Nephron (organoid): Measurements from ENCODE around the gene PTGS1.

Experiments
- H3K27ac Mint-ChIP-seq, 3 experiments: 2 replicates each; pipeline ENCODE4 v1.8.0; 2020; ENCODE audit warnings: mixed read lengths in 3 of 3, mild to moderate bottlenecking in 2 of 3, moderate library complexity in 1 of 3
- H3K27me3 Mint-ChIP-seq: 2 replicates; pipeline ENCODE4 v1.8.0; 2021; ENCODE audit warnings: low read depth, mild to moderate bottlenecking, moderate library complexity, mixed read lengths
- H3K36me3 Mint-ChIP-seq: 2 replicates; pipeline ENCODE4 v1.8.0; 2020; ENCODE audit warnings: low read depth, mixed read lengths
- H3K4me1 Mint-ChIP-seq: 2 replicates; pipeline ENCODE4 v1.8.0; 2020; ENCODE audit warnings: mixed read lengths
- H3K4me3 Mint-ChIP-seq, 3 experiments: 2 replicates each; pipeline ENCODE4 v1.8.0; 2020; ENCODE audit warnings: mild to moderate bottlenecking in 3 of 3, mixed read lengths in 3 of 3, moderate library complexity in 2 of 3
- H3K9me3 Mint-ChIP-seq: 2 replicates; pipeline ENCODE4 v1.8.0; 2020; ENCODE audit warnings: mixed read lengths
- CTCF ChIP-seq, 3 experiments: fragments of 200-600 bp; sonication (generic); IDR thresholded peaks; one replicate each; pipeline ENCODE4 v1.5.0; 2021; ENCODE audit warnings: antibody characterized with exemption in 3 of 3; ENCODE audit not compliant: unreplicated experiment in 3 of 3

Gene PTGS1

DNA sequence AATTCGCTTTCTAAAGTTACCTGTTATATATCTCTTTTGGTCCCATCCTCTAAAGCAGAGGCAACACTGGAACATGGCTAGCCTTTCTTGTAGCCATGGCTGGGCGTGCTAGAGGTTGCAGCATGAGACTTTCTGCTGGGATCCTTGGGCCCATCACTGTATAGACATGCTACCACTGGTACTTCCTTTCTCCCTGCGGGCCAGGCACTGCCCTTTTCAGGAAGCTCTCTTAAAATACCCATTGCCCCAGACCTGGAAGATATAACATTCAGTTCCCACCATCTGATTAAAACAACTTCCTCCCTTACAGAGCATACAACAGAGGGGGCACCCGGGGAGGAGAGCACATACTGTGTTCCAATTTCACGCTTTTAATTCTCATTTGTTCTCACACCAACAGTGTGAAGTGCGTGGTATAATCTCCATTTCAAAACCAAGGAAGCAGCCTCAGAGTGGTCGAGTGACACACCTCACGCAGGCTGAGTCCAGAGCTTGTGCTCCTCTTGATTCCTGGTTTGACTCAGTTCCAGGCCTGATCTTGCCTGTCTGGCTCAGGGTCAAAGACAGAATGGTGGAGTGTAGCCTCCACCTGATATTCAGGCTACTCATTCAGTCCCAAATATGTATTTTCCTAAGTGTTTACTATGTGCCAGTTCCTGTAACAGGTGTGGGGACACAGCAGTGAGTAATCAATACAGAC is 22.6 kb downstream of the PTGS1 start:
- H3K4me1 Mint-ChIP-seq = no peaks in the 10 kb centered on the region
- H3K9me3 Mint-ChIP-seq = no peaks in the 10 kb centered on the region
- peaks cover 33% of the 10 kb centered on the region for H3K27me3 Mint-ChIP-seq
- no peak overlapping the region for H3K4me3 Mint-ChIP-seq
- no peaks in the 10 kb centered on the region for H3K36me3 Mint-ChIP-seq
- no peak overlapping the region for H3K27ac Mint-ChIP-seq
- no peak for TF ChIP-seq CTCF (IDR thresholded peaks at IDR 0.05; ENCODE audit: unreplicated experiment in 3 of 3)

- Mint-ChIP-seq H3K27me3 (peaks cover 35% of the 10 kb centered on the region), H3K9me3 (no peaks in the 10 kb centered on the region), H3K4me3 (no peak overlapping the region), H3K36me3 (no peaks in the 10 kb centered on the region), H3K27ac (no peak overlapping the region), H3K4me1 (no peaks in the 10 kb centered on the region)
- TF ChIP-seq CTCF (IDR thresholded peaks at IDR 0.05; ENCODE audit: unreplicated experiment in 3 of 3) = no peak
These were observed 23.7 kb downstream of the PTGS1 start for GRCh38 chr9:122394265-122395125.

GRCh38 chr9:122396614-122397148 is 25.9 kb downstream of the PTGS1 start:
- Mint-ChIP-seq H3K36me3 (no peaks in the 10 kb centered on the region), H3K4me1 (no peaks in the 10 kb centered on the region), H3K9me3 (peaks cover 2% of the 10 kb centered on the region), H3K27ac (no peak overlapping the region), H3K4me3 (no peak overlapping the region), H3K27me3 (peaks cover 40% of the 10 kb centered on the region)
- TF ChIP-seq CTCF (IDR thresholded peaks at IDR 0.05; ENCODE audit: unreplicated experiment in 3 of 3) = no peak

GRCh38 chr9:122397749-122398148 is 26.9 kb downstream of the PTGS1 start:
- no peak overlapping the region for H3K27ac Mint-ChIP-seq
- H3K36me3 Mint-ChIP-seq = no peaks in the 10 kb centered on the region
- H3K4me1 Mint-ChIP-seq = no peaks in the 10 kb centered on the region
- peaks cover 2% of the 10 kb centered on the region for H3K9me3 Mint-ChIP-seq
- no peak for TF ChIP-seq CTCF (IDR thresholded peaks at IDR 0.05; ENCODE audit: unreplicated experiment in 3 of 3)
- no peak overlapping the region for H3K4me3 Mint-ChIP-seq
- H3K27me3 Mint-ChIP-seq = peaks cover 41% of the 10 kb centered on the region

DNA sequence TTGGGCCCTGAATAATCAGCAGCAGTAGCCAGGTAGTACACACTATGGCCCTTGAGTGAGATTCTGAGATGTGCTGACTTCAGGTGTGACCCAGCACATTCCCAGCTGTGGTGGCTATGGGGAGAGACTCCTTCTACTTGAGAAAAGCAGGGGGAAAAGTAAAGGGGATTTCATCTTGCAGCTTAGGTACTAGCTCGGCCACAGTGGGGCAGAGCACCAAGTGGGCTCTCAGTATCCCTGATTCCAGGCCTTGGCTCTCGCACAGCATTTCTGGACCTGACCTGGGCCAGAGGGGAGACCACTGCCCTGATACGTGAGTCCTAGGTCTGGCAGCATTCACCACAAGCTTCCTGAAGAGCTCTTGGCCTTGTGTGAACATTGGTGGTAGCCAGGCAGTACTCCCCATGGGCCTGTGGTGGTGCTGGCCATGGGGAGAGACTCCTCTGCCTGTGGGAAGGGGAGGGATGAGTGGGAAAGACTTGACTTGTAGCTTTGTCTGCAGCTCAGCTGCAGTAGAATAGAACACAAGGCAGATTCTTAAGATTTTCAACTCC is 27.6 kb downstream of the PTGS1 start:
- no peak overlapping the region for H3K27ac Mint-ChIP-seq
- TF ChIP-seq CTCF (IDR thresholded peaks at IDR 0.05; ENCODE audit: unreplicated experiment in 3 of 3) = no peak
- no peaks in the 10 kb centered on the region for H3K36me3 Mint-ChIP-seq
- no peaks in the 10 kb centered on the region for H3K4me1 Mint-ChIP-seq
- peaks cover 2% of the 10 kb centered on the region for H3K9me3 Mint-ChIP-seq
- no peak overlapping the region for H3K4me3 Mint-ChIP-seq
- peaks cover 42% of the 10 kb centered on the region for H3K27me3 Mint-ChIP-seq
